Measurements from ENCODE around the gene CDK13.

DNA sequence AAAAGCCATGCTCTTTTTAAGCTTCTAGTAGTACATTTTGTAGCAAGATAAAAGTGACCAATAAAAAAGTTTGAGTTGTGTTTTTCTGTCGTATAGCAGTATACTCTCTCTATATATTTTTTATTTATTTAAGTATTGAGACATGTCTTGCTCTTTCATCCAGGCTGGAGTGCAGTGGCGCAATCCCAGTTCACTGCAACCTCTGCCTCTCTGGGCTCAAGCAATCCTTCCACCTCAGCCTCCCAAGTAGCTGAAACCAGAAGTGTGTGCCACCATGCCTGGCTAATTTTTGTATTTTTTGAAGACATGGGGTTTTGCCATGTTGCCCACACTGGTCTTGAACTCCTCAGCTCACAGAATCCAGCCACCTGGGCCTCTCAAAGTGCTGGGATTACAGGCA, 187.5 kb downstream of the CDK13 start:
- TF ChIP-seq, protein P1, sequence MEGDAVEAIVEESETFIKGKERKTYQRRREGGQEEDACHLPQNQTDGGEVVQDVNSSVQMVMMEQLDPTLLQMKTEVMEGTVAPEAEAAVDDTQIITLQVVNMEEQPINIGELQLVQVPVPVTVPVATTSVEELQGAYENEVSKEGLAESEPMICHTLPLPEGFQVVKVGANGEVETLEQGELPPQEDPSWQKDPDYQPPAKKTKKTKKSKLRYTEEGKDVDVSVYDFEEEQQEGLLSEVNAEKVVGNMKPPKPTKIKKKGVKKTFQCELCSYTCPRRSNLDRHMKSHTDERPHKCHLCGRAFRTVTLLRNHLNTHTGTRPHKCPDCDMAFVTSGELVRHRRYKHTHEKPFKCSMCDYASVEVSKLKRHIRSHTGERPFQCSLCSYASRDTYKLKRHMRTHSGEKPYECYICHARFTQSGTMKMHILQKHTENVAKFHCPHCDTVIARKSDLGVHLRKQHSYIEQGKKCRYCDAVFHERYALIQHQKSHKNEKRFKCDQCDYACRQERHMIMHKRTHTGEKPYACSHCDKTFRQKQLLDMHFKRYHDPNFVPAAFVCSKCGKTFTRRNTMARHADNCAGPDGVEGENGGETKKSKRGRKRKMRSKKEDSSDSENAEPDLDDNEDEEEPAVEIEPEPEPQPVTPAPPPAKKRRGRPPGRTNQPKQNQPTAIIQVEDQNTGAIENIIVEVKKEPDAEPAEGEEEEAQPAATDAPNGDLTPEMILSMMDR (IDR thresholded peaks at IDR 0.05; ENCODE audit: insufficient read depth, low read depth, low read length): no peak
- no peak for TF ChIP-seq EZH2 (IDR thresholded peaks at IDR 0.05; ENCODE audit: insufficient read depth, low read length)

Measured in astrocyte (in vitro differentiated cells and primary cell).